Transverse colon (tissue), 3 donors: ENCODE measurements around the gene CRYGN.

Experiments
- POLR2A ChIP-seq: fragments of 450-650 bp; IDR thresholded peaks from one replicate; pipeline ENCODE4 v1.6.1; 2016; ENCODE audit warnings: antibody characterized with exemption, mild to moderate bottlenecking, moderate library complexity
- TF ChIP-seq, protein P1 (sequence below), 5 experiments: fragments of 200-600 bp in 3 of 5; fragments of 450-650 bp in 2 of 5; sonication (generic) in 3 of 5; IDR thresholded peaks; 1 replicate in 2 of 5; 2 replicates in 3 of 5; pipeline ENCODE4 v1.5.1; 2016 to 2017; ENCODE audit warnings: antibody characterized with exemption in 5 of 5, inconsistent platforms in 3 of 5, mild to moderate bottlenecking in 2 of 5, moderate library complexity in 1 of 5

DNA sequence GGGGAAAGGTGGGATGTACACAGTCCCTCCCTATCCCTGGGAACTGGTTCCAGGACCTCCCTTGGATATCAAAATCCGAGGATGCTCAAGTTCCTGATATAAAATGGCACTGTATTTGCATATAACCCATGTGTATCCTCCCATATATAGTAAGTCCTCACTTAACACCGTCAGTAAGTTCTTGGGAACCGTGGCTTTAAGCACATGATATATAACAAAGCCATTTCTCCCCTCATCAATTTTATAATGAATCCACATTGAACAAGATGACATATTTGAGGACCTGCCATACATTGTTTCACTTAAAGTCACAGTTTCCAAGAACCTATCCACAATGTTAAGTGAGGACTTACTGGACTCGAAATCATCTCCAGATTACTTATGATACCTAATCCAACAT, 5.4 kb downstream of the CRYGN start:
- TF ChIP-seq, protein P1, sequence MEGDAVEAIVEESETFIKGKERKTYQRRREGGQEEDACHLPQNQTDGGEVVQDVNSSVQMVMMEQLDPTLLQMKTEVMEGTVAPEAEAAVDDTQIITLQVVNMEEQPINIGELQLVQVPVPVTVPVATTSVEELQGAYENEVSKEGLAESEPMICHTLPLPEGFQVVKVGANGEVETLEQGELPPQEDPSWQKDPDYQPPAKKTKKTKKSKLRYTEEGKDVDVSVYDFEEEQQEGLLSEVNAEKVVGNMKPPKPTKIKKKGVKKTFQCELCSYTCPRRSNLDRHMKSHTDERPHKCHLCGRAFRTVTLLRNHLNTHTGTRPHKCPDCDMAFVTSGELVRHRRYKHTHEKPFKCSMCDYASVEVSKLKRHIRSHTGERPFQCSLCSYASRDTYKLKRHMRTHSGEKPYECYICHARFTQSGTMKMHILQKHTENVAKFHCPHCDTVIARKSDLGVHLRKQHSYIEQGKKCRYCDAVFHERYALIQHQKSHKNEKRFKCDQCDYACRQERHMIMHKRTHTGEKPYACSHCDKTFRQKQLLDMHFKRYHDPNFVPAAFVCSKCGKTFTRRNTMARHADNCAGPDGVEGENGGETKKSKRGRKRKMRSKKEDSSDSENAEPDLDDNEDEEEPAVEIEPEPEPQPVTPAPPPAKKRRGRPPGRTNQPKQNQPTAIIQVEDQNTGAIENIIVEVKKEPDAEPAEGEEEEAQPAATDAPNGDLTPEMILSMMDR (IDR thresholded peaks at IDR 0.05), result no peak
- TF ChIP-seq POLR2A, result no peak
